NCI-H1694 (cell line): Measurements from ENCODE around the gene FAM53A.

ENCODE experiments used
- DNase-seq: peaks from one replicate; lab custom pipeline; 2025; lab: John Stamatoyannopoulos, UW

FAM53A gene

DNA sequence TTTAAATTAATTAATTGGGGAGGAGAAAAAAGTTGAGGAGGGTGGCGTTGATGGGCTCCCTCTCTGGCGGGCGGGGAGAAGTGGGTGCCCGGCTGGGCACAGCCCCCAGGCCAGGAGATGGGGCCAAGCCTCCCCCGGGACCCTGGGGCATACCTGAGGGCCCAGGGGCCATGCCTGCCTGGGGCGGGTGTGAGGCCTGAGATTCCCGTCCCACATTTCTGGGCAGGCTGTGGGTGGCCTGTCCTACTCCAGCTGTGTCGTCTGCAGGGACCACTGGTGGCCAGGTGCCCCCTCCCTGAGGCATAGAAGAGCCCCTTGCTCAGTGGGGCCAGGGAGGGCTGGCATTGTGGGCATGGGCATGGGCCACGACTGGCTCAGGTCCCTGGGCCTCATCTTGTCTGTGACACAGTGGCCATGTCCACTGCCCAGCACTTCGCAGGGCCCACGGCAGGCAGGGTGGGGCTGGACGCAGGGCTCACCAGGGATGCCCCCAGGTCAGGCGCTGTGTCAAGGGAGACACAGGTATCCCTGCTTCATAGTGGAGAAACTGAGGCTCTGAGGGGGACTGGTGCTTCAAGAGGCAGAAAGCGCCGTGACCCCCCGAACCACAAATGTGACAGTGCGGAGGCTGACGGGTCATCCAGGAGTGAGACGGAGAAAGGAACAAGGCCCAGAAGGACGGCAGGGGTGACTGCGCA is 60.1 kb downstream of the FAM53A start:
- no peak for DNase-seq

GRCh38 chr4:1623400-1623799 is 60.7 kb downstream of the FAM53A start:
- no peak for DNase-seq

- DNase-seq, result no peak
These were observed 61.2 kb downstream of the FAM53A start for GRCh38 chr4:1622956-1623355.

- no peak for DNase-seq
These were observed 61.9 kb downstream of the FAM53A start for GRCh38 chr4:1622238-1622637.

DNA sequence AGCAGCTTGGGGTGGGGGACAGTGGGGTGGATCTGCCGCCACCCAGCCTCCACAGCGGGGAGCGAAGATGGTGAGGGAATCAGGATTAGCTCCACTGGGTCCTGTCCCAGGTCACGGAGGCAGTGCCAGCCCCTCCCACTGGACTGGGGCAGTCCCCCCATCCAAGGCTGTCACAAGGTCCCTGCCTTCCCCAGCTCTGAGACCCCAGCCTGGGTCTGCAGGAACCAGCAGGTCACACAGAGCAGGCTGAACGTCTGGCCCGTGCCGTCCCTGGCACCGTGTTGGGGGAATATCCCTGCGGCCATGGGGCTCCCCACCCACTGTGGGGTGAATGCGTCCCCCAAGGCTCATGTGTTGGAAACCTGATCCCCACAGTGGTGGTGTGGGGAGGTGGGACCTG is 62.6 kb downstream of the FAM53A start:
- DNase-seq, result no peak

DNA sequence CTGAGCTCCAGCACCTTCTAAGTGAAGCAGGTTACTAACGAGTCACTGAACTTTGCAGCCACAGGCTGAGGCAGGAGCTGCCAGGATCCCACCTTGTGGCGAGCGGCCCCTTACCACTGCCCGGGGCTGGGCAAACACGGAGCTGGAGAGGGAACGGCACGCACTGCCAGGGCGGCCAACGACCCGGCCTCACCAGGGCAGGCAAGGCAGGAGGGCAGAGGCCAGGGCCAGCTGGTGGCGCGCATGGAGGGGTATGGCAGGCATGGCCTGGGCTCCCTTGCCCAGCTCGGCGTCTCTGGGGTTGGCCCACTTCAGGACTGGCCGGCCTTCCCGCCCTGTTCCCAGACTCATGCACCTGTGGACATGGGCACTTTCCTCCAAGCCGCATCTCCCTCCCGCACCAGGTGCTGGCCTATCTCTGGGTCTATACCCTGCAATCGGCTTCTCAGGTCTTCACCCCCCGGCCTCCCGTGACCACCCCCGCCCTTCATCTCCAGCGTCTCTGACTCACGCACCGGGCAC is 64.9 kb downstream of the FAM53A start:
- no peak for DNase-seq

GRCh38 chr4:1618438-1618837 is 65.7 kb downstream of the FAM53A start:
- DNase-seq, result no peak

GRCh38 chr4:1616557-1616930 is 67.6 kb downstream of the FAM53A start:
- no peak for DNase-seq

- DNase-seq, result no peak
These were observed 68.1 kb downstream of the FAM53A start for GRCh38 chr4:1615786-1616556.

DNA sequence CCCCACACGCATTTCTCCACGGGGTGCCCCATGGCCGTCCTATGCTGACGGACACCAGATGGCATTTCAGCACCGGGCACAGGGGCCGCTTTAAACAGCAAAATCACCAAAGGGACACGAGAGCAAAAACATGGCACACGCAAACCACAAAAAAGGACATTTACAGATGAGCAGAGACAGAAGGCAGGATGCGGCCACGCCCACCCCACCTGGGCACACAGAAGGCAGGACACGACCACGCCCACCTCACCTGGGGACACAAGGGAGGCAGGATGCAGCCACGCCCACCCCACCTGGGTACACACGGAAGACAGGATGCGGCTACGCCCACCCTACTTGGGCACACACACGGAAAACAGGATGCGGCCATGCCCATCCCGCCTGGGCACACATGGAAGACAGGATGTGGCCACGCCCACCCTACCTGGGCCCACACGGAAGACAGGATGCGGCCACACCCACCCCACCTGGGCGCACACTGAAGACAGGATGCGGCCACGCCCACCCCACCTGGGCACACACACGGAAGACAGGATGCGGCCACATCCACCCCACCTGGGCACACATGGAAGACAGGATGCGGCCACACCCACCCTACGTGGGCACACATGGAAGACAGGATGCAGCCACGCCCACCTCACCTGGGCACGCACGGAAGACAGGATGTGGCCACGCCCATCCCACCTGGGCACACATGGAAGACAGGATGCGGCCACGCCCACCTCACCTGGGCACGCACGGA is 69.1 kb downstream of the FAM53A start:
- DNase-seq, result no peak

- DNase-seq, result no peak
These were observed 69.6 kb downstream of the FAM53A start for GRCh38 chr4:1614502-1614853.

- DNase-seq, result no peak
These were observed 70.1 kb downstream of the FAM53A start for GRCh38 chr4:1614049-1614448.

- DNase-seq, result no peak
These were observed 71.0 kb downstream of the FAM53A start for GRCh38 chr4:1613099-1613495.

DNA sequence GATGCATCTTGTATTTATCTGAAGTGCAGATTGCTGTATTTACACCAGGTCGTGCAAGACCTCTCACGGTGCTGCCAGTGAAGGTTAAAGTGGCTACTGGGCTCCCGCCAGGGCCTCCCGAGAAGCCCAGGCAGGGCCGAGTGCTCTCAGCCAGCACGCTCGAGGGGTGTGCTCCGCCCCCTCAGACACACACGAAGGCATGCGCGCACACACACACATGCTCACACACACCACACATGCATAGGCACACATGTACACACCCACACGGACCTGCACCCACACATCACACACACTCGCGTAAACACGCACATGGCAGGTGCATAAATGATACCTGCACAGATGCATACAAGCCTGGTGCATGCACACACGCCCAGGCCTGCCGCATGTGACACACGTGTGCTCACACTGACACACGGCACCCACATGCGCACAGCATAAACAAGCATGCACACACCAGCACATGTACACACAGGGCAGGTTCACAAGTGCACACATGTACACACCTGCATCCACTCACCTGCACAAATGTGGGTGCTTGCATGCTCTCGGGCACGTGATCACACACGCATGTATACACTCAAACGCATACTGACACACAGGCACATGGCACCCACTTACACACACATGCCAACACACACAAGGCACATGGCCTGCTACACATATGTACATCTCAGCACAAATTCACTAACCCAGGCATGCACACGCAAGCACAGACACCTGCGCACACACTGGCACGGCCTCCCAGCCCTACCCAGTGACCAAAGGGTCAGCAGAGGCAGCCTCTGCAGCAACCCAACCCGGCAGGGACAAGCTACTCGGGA is 71.6 kb downstream of the FAM53A start:
- no peak for DNase-seq

- no peak for DNase-seq
These were observed 72.6 kb downstream of the FAM53A start for GRCh38 chr4:1611501-1611870.

DNA sequence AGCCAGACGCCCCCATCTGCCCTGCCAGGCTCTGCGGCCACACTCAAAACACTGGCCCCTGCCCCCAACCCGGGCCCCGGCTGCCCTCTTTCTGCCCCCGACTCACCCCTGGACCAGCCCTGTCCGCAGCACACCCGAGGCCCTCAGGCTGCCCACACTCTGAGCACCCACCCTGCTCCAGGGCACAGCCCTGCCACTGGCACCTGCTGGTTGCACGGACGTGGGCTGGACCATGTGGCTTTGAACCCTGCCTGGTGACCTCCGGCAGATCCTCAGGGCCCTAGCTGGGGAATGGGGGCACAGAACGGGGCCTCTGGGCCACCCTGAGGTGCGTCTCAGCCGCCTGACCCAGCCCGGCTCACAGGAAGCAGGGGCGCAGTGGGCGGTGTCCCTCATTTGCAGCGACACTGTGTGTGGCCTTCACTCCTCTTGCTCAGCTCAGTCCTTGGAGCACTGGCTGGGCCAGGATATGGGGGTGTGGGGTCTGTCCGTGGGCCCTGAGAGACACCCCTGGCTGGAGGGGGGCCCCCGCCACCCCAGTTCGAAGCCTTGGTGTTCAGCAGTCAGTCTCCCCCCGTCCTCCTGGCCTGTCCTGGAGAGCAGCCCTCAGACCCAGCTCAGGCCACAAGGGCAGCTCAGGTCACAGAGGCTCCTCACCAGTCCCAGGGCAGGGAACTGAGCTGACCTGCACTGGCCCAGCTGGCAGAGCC is 73.2 kb downstream of the FAM53A start:
- no peak for DNase-seq

- no peak for DNase-seq
These were observed 74.0 kb downstream of the FAM53A start for GRCh38 chr4:1609901-1610790.

GRCh38 chr4:1608821-1609500 is 75.2 kb downstream of the FAM53A start:
- peak; percentile 56 for DNase-seq

DNA sequence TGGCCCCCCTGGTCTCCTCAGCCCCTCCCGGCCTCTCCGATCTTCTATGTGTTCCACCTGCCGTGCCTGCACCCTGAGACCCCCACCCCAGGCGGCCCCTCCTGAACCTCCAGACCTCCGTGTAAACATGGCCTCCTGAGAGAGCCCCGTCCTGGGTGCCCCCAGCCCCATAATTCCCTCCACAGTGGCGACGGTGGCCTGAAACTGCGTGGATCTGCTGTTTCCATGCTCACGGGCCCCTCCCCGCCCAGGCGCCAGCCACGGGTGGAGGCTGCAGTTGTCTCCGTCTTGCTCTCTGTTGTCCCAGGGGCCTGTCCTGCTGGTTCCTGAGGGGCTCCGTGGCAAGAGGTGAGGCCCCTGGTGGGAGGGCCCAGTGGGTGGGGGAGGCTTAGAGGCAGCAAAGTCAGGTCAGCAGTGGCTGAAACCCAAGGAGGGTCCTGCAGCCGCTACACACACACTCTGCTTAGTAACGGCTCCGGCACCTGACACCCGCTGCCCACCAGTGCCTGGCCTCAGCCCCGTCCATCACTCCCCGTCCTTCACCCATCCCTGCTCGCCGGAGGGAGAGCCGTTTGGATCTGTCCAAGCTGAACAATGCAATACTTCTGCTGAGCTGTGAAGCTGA is 75.8 kb downstream of the FAM53A start:
- no peak for DNase-seq
